Astrocyte of the spinal cord (primary cell): ENCODE data around the gene PLEKHG5.

Experiments used
- DNase-seq: peaks from one replicate; pipeline ENCODE4 v3.0.0; 2011; ENCODE audit warnings: low read depth, low spot score
- H3K4me3 ChIP-seq: 2 replicates; pipeline ENCODE4 v1.5.1; 2011; ENCODE audit warnings: low read depth, mild to moderate bottlenecking, low read length, moderate library complexity
- CTCF ChIP-seq: IDR thresholded peaks from 2 replicates; pipeline ENCODE4 v1.5.1; 2012; ENCODE audit warnings: low read depth, mild to moderate bottlenecking, low read length, inconsistent platforms
- in situ Hi-C: cut with HindIII; loops from 2 replicates; pipeline ENCODE4 v1.10.0; 2017; ENCODE audit warnings: low sequenced_read_pairs

The PLEKHG5 gene

GRCh38 chr1:6468729-6469461 lies 22.6 kb downstream of the PLEKHG5 start:
- TF ChIP-seq CTCF, result no peak
- no peak overlapping the region for H3K4me3 ChIP-seq
- in situ Hi-C loops, result no loop called here
- no peak for DNase-seq

GRCh38 chr1:6467744-6468688 lies 23.5 kb downstream of the PLEKHG5 start:
- in situ Hi-C loops, result no loop called here
- TF ChIP-seq CTCF, result no peak
- no peak for DNase-seq
- no peak overlapping the region for H3K4me3 ChIP-seq

GRCh38 chr1:6467224-6467623 lies 24.2 kb downstream of the PLEKHG5 start:
- TF ChIP-seq CTCF, result no peak
- H3K4me3 ChIP-seq, result no peak overlapping the region
- DNase-seq, result no peak
- in situ Hi-C loops, result no loop called here

GRCh38 chr1:6466751-6467150 lies 24.7 kb downstream of the PLEKHG5 start:
- H3K4me3 ChIP-seq, result no peak overlapping the region
- DNase-seq, result no peak
- in situ Hi-C loops, result no loop called here
- no peak for TF ChIP-seq CTCF

GRCh38 chr1:6466023-6466422 lies 25.4 kb downstream of the PLEKHG5 start, which contains the start of gene TNFRSF25:
TNFRSF25 (minus strand) TSS chr1:6466173; CDS start chr1:6466107, 66 bp downstream.
- TF ChIP-seq CTCF, result no peak
- no peak for DNase-seq
- in situ Hi-C loops, result no loop called here
- no peak within 1 kb of the TSS for H3K4me3 ChIP-seq

GRCh38 chr1:6465461-6466005 lies 25.9 kb downstream of the PLEKHG5 start:
- no peak overlapping the region for H3K4me3 ChIP-seq
- DNase-seq, result no peak
- in situ Hi-C loops, result no loop called here
- TF ChIP-seq CTCF, result no peak
